ENCODE data around the gene RFX3. TPM values are rescaled to one million over a fixed set of nuclear protein-coding genes. Genes with fewer than 3 reads are reported as not detected.

The RFX3 gene
- total and polyA plus RNA-seq, 2 of the 13 experiments (the other 11 are each of a cell fraction or from before 2014, with no cell fraction given) = 2.7 to 5.3 TPM

DNA sequence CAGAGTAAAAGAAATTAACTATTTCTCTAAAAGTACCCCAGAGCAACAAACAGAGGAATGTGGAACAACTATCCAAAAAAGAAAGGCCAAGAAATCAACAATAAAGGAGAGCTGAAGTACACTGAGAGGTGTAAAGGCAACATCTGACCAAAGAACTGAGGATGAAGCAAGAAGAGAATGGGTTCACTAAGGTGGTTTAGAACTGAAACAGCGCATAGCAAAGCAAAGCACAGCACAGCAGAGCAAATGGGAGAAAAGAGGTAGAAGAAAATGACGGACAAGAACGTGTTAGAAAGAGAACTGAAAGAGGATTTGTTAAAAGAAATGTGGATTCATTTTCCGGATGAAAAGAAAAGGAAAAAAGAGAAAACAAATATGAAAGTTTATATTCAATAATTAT is 25.8 kb downstream of the RFX3 start:
- Histone ChIP-seq H3K4me2 (ENCODE audit: low read depth, low read length) (no peak overlapping the region), H3K9ac (ENCODE audit: insufficient read depth, low read depth, low read length) (no peak overlapping the region), H3K36me3 (replicated peaks in 1 of 2; ENCODE audit: control insufficient read depth in 1 of 2, insufficient read depth in 2 of 2, low read length in 2 of 2) (no peaks in the 10 kb centered on the region), H2AFZ (ENCODE audit: low read length) (no peak overlapping the region), H3K4me3 (replicated peaks in 1 of 3; ENCODE audit: insufficient read depth in 1 of 3, low read depth in 2 of 3, low read length in 3 of 3) (no peak overlapping the region), H3K4me1 (ENCODE audit: insufficient read depth, low read length) (no peaks in the 10 kb centered on the region), H4K20me1 (ENCODE audit: insufficient read depth, low read length) (no peaks in the 10 kb centered on the region), H3K9me3 (ENCODE audit: low read length) (no peaks in the 10 kb centered on the region), H3K79me2 (ENCODE audit: insufficient read depth, low read length) (no peaks in the 10 kb centered on the region), H3K27me3 (ENCODE audit: control insufficient read depth in 1 of 2, insufficient read depth in 2 of 2, low read length in 2 of 2) (no peaks in the 10 kb centered on the region), H3K27ac (ENCODE audit: extremely low read length, insufficient read depth, low read length) (no peak overlapping the region)
- ChIA-PET POLR2A (no interaction called here), CTCF (ENCODE audit: low intra/inter-chr PET ratio, low total read pairs) (no interaction called here)
- in situ Hi-C loops (cut with HindIII; ENCODE audit: extremely low pct_ligation_motif_present, low pct_unique_long_range_greater_than_20kb) = loop anchor here (25.0 kb wide), 1 partner anchor 663 kb away; the partner anchor contains the start of gene PUM3
- ATAC-seq (no peak), DNase-seq (ENCODE audit: low spot score) (no peak), FAIRE-seq (no peak)
- no TSS peak for BruUV-seq (replicated peaks)
- 94% methylated on average over 4 of the region's 4 CpGs for WGBS (ENCODE audit: low lambda C conversion rate)
- intact Hi-C loops (cut with micrococcal nuclease; ENCODE audit: unreplicated experiment) = no loop called here
- TF ChIP-seq, protein P1, sequence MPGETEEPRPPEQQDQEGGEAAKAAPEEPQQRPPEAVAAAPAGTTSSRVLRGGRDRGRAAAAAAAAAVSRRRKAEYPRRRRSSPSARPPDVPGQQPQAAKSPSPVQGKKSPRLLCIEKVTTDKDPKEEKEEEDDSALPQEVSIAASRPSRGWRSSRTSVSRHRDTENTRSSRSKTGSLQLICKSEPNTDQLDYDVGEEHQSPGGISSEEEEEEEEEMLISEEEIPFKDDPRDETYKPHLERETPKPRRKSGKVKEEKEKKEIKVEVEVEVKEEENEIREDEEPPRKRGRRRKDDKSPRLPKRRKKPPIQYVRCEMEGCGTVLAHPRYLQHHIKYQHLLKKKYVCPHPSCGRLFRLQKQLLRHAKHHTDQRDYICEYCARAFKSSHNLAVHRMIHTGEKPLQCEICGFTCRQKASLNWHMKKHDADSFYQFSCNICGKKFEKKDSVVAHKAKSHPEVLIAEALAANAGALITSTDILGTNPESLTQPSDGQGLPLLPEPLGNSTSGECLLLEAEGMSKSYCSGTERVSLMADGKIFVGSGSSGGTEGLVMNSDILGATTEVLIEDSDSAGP (CRISPR knock-in tag; IDR thresholded peaks at IDR 0.05; ENCODE audit: borderline replicate concordance) = no peak
- TF ChIP-seq, protein P2, sequence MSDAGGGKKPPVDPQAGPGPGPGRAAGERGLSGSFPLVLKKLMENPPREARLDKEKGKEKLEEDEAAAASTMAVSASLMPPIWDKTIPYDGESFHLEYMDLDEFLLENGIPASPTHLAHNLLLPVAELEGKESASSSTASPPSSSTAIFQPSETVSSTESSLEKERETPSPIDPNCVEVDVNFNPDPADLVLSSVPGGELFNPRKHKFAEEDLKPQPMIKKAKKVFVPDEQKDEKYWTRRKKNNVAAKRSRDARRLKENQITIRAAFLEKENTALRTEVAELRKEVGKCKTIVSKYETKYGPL (CRISPR knock-in tag; IDR thresholded peaks at IDR 0.05) = no peak
- TF ChIP-seq RNF2 (conservative IDR thresholded peaks at IDR 0.05; ENCODE audit: low read depth) (no peak), KAT2B (IDR thresholded peaks at IDR 0.05; ENCODE audit: borderline replicate concordance, low read depth, low read length) (no peak), ZNF224 (CRISPR knock-in tag; IDR thresholded peaks at IDR 0.05) (no peak), HNRNPL (IDR thresholded peaks at IDR 0.05; ENCODE audit: low read depth, low read length) (no peak)
- TF ChIP-seq, protein P3, sequence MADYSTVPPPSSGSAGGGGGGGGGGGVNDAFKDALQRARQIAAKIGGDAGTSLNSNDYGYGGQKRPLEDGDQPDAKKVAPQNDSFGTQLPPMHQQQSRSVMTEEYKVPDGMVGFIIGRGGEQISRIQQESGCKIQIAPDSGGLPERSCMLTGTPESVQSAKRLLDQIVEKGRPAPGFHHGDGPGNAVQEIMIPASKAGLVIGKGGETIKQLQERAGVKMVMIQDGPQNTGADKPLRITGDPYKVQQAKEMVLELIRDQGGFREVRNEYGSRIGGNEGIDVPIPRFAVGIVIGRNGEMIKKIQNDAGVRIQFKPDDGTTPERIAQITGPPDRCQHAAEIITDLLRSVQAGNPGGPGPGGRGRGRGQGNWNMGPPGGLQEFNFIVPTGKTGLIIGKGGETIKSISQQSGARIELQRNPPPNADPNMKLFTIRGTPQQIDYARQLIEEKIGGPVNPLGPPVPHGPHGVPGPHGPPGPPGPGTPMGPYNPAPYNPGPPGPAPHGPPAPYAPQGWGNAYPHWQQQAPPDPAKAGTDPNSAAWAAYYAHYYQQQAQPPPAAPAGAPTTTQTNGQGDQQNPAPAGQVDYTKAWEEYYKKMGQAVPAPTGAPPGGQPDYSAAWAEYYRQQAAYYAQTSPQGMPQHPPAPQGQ (CRISPR knock-in tag; IDR thresholded peaks at IDR 0.05; ENCODE audit: borderline replicate concordance) = no peak

Measured in HepG2 (cell line).